HCT116 (cell line): ENCODE results near the gene C4orf51.

ENCODE experiments used
- CEBPB ChIP-seq: IDR thresholded peaks from 2 replicates; pipeline ENCODE4 v1.6.1; 2012; ENCODE audit warnings: low read depth
- EZH2phosphoT487 ChIP-seq: fragments of 200-600 bp; IDR thresholded peaks from 2 replicates; pipeline ENCODE4 v1.6.1; 2018; ENCODE audit warnings: antibody characterized with exemption, borderline replicate concordance
- POLR2AphosphoS5 ChIP-seq: IDR thresholded peaks from 2 replicates; pipeline ENCODE4 v1.6.1; 2011; ENCODE audit warnings: mild to moderate bottlenecking, low read depth, low read length, moderate library complexity
- SRF ChIP-seq: IDR thresholded peaks from 2 replicates; pipeline ENCODE4 v1.6.1; 2012; ENCODE audit warnings: low read depth
- ZNF274 ChIP-seq: fragments of 200-500 bp; sonication (Bioruptor generic); IDR thresholded peaks from 2 replicates; pipeline ENCODE4 v1.6.1; 2014; ENCODE audit warnings: mild to moderate bottlenecking, low read depth, low read length, inconsistent platforms
- TF ChIP-seq, protein P1 (sequence below), 3 experiments: fragments of 200-600 bp in 1 of 3; sonication (generic) in 1 of 3; IDR thresholded peaks in 2 of 3; conservative IDR thresholded peaks in 1 of 3; 2 replicates each; pipeline ENCODE4 v1.5.1; 2012 to 2017; ENCODE audit warnings: low read depth in 2 of 3, low read length in 2 of 3, antibody characterized with exemption in 1 of 3, borderline replicate concordance in 1 of 3, control low read depth in 1 of 3, mild to moderate bottlenecking in 1 of 3, mixed read lengths in 1 of 3, mixed run types in 1 of 3, moderate library complexity in 1 of 3; ENCODE audit not compliant: insufficient read depth in 1 of 3

DNA sequence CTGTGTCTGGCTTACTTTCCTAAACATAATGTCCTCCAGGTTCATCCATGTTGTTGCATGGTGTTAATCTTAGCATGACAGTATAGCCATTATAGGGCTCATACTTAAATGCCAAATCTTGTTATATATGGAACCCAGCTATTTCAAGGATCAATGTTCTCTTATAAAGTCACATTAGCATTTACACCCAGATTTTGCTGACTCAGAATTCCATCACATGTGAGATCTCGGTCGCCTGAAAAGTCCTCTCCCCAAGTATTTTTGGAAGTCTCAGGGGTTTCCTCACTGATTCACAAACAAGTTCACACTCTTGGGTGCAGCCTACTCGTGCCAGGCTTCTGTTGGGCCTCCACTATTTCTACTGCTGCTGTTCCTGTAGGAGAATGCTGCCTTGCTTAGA lies 19.9 kb upstream of the C4orf51 start:
- TF ChIP-seq ZNF274, result no peak
- TF ChIP-seq, protein P1, sequence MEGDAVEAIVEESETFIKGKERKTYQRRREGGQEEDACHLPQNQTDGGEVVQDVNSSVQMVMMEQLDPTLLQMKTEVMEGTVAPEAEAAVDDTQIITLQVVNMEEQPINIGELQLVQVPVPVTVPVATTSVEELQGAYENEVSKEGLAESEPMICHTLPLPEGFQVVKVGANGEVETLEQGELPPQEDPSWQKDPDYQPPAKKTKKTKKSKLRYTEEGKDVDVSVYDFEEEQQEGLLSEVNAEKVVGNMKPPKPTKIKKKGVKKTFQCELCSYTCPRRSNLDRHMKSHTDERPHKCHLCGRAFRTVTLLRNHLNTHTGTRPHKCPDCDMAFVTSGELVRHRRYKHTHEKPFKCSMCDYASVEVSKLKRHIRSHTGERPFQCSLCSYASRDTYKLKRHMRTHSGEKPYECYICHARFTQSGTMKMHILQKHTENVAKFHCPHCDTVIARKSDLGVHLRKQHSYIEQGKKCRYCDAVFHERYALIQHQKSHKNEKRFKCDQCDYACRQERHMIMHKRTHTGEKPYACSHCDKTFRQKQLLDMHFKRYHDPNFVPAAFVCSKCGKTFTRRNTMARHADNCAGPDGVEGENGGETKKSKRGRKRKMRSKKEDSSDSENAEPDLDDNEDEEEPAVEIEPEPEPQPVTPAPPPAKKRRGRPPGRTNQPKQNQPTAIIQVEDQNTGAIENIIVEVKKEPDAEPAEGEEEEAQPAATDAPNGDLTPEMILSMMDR (IDR thresholded peaks at IDR 0.05 in 2 of 3, conservative IDR thresholded peaks at IDR 0.05 in 1 of 3; ENCODE audit: borderline replicate concordance in 1 of 3, insufficient read depth in 1 of 3, low read depth in 2 of 3, low read length in 2 of 3), result no peak
- TF ChIP-seq CEBPB, result no peak
- TF ChIP-seq EZH2phosphoT487, result no peak
- no peak for TF ChIP-seq POLR2AphosphoS5
- no peak for TF ChIP-seq SRF
